ENCODE measurements around the gene IER5.
"Not testable (repeated sequence)": the region's sequence is repeated elsewhere in the genome, so short reads cannot be mapped to it uniquely, and the experiment has no call there.

The IER5 gene

DNA sequence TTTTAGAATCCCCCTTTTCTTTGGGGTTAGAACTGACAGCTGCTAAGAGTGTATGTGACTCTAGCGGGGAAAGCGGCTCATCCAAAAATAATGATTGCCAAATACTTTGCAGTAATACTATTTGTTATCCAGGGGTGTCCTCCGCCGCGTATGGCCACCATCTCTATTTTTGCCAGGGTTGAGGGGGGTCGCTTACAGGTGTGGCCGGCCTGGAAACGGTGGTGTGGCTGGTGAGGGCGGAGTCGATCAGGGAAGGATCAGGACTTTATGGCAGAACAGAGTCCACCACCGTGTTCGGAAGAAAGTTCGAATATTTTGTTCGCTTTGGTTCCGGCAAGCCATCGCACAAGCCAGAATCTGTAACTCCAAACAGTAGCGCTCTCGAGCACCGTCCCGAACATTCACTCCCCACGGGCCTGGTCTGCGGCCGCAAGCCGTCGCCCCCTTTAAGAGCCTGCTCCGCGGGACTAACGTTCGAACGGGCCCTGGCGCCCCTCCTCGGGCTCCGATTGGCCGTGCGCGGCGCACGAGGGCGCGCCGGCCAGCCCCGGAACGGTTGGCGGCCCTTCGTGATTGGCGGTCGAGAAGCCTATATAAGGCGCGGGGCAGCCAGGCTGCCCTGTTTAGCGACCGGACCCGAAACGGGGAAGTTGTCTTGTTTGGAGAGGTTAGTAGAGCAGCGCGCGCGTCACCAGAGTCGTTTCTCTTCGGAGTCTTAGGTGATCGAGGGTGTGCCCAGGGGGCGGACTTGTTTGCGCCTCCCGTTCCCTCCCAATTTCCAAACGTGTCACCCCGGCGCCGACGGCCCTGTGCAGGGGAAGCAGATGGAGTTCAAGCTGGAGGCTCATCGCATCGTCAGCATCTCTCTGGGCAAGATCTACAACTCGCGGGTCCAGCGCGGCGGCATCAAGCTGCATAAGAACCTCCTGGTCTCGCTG is at the start of gene IER5:
Gene IER5 (plus strand): TSS at position 622 of the 938 bp plus-strand sequence. CDS start 203 bp downstream, at position 825.
- peak; percentile 97 to 99 (median 98) for DNase-seq

DNA sequence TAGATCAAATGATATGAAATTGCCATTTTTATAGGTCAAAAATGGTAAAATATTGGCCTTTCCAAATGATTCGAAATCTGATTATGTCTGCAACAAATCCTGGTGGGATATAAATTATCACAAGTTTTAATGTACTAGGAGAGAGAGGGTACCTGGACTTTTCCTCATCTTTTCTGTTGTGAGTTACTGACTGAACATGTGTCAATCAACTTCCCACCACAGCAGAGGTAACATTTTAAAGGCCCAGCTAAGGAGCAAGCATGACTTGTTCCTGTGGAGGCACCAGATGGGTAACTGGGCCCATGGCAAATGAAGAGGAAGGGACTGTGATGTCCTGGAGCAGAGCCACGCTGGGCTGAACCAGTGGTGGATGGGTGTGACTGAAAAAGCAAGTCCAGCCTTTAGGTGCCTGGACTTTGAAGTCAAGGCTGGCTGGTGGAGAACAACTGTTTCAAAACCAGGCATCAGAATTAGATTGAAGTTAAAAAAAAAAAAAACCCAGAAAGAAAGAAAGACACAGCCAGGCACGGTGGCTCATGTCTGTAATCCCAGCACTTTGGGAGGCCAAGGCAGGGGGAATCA is 48.1 kb upstream of the IER5 start:
- no peak for DNase-seq

DNA sequence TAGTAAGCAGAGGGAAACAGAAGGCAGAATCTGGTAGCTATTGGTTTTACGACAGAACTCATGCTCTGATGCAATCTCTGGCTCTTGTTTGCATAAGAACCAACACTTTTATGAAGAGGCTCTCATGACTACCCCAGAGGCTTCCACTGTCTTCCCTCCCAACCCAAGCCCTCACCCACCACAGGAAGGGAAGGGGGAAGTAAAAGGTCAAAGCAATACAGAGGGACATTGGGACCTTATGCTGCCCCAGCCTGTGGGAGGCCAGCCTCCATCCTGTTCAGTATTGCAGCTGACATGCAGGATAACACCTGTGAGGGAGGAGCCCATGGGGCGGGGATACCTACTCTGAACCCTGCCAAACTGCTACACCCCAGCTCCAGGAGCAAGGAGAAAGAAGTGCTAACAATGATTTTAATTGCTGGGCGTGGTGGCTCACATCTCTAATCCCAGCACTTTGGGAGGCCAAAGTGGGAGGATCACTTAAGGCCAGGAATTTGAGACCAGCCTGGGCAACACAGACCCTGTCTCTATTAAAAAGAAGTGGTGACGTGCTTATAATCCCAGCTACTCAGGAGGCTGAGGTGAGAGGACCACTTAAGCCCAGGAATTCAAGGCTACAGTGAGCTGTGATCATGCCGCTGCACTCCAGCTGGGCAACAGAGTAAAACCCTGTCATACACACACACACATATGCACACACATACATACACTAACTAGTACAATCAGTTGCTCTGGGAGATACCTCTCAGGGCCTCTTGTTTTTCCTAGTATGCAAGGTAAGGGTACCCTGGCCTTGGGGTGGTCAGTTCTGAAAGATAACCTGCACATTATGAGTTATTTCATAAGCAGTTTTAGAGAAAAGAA is 45.2 kb upstream of the IER5 start:
- DNase-seq = peak; percentile 83 to 88 (median 87)

DNA sequence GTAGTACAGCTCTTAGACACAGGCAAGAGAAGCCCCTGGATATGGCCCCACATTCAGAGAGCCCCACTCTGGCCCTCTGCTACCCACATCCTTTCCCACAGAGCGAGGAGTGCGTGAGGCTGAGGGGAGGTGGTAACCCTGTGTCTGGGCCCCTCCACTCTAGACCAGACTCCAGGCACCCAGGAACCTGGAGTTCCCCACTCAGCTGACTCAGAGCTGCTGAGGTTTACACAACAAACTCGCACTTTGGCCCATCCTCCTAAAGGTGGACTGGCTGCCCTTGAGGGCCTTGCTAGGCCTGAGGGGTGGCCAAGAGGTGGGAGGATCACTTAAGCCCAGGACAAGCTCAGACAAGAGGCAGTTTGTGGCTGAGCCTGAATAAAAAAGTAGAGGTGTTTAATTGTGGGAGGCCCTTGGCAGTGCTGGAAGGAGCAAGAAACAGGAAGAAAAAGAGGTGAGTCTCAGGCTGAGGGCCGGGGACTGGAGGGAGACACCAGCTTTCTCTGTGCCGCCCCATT is 44.0 kb upstream of the IER5 start:
- DNase-seq = peak; percentile 74 to 80 (median 79)

DNA sequence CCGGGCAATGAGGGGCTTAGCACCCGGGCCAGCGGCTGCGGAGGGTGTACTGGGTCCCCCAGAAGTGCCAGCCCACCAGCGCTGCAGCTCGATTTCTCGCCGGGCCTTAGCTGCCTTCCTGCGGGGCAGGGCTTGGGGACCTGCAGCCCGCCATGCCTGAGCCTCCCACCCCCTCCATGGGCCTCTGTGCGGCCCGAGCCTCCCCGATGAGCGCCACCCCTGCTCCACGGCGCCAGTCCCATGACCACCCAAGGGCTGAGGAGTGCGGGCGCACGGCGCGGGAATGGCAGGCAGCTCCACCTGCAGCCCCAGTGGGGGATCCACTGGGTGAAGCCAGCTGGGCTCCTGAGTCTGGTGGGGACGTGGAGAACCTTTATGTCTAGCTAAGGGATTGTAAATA is 42.6 kb upstream of the IER5 start:
- not testable (repeated sequence) for DNase-seq

DNA sequence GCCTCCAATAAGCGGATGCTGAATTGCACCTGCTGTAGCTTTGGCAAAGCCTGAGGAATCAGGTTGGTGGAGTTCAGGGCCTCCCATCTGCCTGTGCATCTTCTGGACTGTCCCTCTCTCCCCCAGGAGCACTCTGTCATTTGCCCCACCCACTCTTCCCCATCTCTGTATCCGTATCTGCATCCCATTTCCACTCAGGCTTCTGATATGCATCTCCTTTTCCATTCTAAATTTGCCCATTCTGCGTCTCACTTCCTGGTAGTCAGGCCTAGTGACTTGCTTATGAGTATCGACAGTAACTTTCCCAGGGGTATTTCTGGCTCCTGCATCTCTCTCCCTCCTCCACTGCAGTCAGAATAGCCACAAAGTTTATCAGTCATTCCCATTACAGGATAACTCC is 39.1 kb upstream of the IER5 start:
- no peak for DNase-seq

DNA sequence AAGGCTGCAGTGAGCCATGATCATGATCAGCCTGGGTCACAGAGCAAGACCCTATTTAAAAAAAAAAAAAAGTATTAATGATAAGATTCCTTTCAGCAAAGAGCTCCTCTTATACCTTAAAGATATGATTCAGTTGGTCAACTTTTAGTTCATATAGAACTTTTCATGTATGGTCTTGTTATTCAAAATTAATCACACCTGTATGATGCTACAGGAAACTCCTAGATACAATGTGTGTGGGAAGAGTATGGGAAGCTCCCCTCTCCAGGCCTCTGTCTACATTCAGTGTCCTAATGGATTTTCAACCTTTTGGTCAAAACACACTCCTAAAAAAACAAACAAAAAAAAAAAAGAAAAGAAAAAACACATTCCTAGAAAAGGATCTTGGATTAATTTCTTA is 37.6 kb upstream of the IER5 start:
- DNase-seq = no peak

DNA sequence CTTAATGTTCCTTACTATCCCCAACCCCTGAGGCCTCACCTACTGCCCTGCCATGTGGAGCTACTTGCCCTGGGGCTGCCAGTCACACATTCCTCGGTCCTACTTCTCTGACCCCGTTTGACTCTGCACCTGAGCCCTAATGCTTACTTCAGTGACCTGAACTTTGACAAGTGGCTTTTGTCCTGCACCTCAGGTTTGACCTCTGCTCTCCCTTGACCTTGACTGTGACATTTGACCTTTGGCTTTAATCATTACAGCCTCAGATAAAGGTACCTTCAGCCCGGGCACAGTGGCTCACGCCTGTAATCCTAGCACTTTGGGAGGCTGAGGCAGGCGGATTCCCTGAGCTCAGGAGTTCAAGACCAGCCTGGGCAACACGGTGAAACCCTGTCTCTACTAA is 31.9 kb upstream of the IER5 start:
- no peak for DNase-seq

DNA sequence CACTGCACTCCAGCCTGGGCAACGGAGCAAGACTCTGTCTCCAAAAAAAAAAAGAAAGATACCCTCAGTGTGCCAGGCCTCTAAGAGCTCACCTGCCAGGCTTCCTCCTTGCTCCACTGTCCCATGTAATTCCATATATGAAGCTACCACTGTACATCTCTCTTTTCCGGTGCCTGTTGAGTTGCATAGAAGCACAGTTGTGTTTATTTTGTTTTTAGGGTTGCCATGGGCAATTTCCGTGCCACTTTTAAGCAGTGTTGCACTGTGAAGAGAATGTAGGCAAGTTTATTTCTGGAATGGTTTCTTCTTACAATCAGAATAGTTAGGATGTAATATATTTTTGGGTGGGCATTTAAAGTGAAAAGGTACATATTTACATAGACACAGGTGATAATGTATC is 31.4 kb upstream of the IER5 start:
- no peak for DNase-seq

DNA sequence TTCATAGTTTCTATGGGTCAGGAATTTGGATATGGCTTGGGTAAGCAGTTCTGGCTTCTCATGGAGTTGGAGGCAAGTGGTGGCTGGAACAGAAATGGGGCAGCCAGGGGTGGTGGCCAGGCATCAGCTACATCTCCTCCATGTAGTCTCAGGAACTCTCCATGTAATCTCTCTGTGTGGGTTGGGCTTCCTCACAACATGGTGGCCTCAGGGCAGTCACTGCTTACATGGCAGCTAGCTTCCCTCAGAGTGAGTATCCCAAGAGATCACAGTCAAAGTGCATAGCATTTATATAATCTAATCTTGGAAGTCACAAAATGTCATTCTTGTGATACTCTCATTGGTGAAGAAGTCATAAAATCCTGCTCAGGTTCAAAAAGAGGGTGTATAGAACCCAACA is 29.1 kb upstream of the IER5 start:
- no peak for DNase-seq

DNA sequence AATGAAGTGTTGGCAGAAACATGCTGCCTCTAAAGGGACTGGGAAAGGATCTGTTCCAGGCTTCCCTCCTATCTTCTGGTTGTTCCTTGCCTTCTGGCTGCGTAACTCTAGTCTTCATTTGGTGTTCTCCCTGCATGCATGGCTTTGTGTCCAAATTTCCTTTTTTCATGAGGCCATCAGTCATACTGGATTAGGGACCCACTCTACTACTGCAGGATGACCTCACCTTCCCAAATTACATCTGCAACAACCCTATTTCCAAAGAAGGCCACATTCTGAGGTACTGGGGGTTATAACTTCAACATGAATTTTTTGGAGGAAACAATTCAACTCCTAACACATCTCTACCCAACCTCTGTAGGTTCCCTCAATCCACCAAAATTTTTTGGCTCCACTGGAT is 28.4 kb upstream of the IER5 start:
- peak; percentile 29 to 49 (median 37) for DNase-seq

DNA sequence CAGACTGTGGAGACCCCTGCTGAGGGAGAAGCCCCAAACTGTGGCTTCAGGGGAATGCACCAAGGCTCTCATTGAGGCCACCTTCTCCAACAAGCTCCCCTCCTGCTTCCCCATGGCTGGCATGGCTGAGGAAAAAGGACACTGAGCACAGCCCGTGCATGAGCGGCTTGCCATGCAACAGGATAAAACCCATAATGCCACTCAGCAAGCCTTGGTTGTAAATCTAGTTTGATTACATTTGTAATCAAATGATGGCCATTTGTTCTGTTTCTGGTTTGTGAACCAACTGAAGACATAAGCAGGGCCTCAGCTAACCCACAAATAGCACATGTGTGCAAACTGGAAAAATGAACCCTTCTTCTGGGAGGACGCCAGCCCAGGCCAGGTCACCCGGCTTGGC is 27.6 kb upstream of the IER5 start:
- DNase-seq = not testable (repeated sequence)

DNA sequence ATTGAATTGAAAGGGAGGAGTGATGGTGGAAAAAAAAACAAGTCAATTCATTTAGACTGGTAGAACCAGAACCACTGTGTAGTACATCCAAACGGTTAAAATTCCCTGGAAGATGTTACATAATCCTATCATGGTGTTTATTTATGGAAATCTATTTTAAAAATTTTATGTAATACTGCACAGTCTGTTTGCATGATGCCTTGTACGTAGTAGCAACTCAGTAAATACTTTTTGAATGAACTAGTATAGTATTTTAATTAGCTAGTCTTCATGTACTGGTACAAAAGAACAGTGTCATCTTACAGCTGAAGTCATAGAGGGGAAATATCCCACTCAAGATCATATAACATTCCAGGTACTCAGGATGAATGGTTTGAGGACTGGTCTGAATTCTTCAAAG is 27.0 kb upstream of the IER5 start:
- DNase-seq = no peak

DNA sequence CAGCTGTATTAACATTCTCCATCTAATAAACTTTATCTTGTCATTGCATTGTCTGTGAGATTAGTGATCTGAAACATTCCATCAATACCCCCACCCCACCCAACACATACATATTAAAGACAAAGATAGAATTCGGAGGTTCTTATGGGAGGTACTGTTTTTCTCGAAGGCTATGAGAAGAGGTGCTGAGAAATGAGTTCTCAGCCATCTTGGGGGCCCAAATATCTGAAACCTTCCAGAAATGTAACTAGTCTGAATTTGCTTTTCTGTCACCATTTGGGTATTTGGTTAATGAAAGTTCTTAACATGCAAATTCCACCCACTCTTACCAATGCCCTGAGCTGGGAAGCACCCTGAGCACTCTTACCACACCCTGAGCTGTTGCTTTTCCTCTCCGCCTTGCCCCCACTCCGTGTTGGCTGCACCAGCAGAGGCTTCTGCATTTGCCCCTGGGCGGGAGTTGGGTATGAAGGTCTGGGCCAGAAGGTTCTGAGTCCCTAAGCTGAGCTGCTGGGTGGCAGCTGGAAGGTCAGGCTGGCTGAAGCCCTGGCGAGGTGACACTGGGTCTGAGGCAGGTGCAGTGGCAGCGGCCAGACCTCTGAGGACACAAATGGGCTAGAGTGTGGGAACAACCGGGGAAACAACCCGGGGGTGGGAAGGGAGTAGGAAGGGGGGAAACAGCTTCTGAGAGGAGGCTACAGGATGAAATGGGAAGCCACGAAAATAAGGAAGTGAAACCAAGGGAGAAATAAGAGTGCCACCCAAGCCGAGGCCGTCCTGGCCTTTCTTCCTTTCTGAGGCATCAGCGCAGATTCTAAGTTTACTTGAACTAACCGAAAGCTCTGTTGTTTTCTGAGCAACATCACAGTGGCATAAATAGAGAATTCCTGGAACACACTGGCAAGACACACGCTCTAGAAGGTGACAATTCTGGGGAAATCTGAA is 26.3 kb upstream of the IER5 start:
- DNase-seq = peak; percentile 89 to 93 (median 90)

DNA sequence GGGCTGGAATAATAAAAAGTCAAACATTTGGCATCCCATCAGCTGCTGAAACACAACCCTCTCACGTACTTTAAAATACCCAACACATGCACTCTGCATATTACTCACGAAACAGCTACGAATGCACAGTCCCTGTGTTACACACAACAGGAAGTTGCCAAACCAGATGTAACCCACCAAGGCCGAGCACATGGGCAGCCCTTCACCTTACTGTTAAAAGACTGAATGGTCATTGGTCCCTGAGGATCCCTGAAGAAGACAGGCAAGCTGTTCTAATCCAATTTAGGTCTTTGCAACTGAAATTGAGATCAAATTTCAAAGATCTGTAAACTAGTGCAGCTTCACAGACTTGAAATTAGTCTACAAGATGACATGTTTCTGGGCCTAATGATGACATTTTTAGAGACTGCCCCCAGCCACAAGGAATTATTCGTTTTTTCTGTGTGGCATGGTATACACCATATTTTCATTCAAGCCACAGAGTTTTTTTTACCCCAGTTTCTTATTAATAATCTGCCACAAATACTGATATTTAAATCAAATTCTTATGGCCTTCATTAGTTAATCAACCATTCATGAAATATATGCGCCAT is 25.6 kb upstream of the IER5 start:
- DNase-seq = peak; percentile 68 to 85 (median 72)

DNA sequence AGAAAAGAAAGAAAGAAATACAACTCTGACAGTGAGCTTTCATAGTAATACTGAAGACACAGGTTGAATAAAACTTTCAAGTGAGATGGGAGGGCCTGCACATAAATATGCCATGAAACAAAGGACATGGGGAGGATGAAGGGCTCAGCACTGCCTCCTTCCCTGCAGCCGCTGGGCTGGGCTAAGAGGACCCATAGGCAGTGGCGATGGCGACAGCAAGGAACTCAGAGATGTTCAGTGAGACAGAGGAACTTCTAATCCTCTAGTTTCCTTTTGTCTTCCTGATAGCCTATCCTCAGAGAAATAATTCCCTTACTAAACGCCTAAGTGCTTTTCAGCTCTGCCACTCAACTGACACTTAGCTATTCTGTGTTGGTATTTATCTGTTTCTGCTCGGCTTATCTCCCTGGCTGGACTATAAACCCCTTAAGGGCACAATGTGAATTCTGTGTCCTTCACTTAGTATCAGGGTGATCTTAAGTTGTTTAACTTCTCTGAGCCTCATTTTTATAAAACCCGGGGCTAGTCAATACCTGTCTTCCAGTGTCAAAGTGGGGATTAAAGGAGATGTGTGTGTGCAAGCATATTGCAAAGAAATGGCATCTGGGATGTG is 24.4 kb upstream of the IER5 start:
- peak; percentile 32 to 39 (median 38) for DNase-seq

DNA sequence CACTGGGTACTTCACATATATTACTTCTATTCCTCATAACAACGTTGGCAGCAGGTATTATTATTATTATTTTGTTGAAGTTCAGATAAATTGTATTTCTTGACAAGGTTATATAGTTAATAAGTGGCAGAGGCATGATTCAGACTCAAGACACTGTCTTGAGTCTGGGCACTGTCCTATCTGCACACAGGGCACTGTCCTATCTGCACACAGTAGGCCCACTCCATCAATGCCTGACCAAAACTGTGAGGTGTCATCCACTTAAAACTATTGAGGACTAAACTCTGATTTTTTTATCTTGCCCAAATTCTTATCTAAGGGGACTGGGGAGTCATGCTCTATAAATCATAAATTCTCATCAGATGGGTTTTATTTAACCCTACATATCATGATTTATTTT is 23.8 kb upstream of the IER5 start:
- no peak for DNase-seq

DNA sequence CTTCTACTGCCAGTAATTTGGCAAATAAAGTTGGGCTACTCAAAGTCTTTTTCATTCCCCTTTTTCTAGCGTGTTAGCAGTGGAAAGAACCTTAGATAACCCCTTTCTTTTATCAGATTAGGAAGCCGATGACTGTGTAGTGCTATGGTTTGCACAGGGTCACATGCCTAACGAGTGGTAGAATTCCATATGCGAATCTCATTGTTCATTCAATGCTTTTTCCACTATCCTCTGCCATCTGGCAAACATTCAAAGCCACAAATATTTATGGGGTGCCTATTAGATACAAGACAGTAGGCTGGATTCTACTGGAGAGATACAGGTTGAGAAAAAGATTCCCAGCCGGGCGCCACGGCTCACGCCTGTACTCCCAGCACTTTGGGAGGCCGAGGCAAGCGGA is 14.9 kb upstream of the IER5 start:
- DNase-seq = no peak

DNA sequence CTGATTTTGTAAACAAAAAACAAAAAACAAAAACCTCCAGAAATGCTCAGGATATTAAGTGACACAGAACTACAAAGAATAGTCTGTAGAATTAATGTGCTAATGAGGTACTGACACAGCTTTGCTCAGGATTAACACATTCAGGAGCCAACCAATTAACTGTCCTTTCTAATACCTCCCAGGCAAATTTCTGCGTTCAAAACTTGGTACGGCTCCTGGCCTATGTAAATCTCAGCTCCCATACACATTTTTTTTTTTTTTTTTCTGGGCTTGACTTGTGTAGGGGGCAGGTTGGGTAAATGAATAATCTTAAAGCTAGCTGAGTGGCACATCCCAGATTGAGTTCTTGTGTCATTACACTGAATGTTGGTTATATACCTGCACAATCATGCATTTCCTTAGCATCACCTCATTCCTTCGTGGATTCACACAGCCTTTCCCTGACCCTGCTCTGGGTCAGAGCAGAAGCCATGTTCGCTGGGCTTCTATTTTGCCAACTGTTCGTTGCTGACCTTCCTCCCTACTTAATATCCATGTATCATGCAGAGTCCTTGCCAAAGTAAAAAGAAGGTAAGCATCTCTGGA is 12.6 kb upstream of the IER5 start:
- no peak for DNase-seq

DNA sequence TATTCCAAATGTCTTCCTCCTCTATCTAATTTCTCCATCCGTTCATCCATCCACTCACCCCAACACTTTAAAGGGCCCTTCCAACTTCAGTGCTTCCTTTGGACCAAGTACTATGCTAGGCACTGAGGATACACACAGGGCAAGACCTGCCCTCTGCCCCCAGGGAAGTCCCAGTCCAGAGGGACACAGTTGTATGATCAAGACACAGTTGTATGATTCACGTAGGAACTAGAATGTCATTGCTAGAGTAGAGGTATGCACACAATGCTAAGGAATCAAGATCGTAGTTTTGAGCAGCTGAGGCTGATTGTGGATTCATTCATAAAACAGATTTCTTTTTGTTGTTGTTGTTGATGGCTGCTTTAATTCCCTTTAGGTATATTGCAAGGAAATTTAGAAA is 11.6 kb upstream of the IER5 start:
- DNase-seq = no peak

Measured in suppressor macrophage treated with lipopolysaccharide for 1 hour (primary cell).